Measurements from ENCODE around the gene HBZ. TPM values are rescaled to one million over a fixed set of nuclear protein-coding genes. Genes with fewer than 3 reads are reported as not detected.

The HBZ gene
- total and polyA plus RNA-seq, 9 of the 15 experiments (the other 6 are each of a cell fraction or from before 2014, with no cell fraction given): 58.0 to 610 (median 113) TPM

DNA sequence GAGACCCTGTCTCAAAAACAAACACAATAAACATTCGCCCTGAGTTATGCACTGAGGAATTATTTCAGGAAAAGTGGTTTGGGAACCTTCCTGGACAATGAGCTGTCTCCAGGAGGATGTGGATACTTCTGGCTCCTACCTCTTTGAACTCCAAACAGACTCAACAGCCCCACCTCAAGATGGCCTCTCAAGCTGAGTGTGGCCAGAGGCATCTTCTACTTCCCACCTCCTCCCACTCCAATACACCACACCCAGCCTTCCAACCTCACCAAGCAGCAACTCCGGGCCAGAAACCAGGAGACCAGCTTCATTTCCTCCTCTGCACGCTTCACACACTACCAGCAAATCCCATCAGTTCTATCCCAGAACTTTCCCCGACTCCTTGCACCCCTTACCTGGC is 39.4 kb downstream of the HBZ start:
- BruUV-seq (replicated peaks): no TSS peak
- Histone ChIP-seq H3K79me2 (ENCODE audit: control insufficient read depth, insufficient read depth, low read length) (no peaks in the 10 kb centered on the region; the same call in 2 of the 3 replicates), H3K9me3 (replicated peaks; ENCODE audit: control insufficient read depth, insufficient read depth, low read depth, low read length) (peaks cover 2% of the 10 kb centered on the region; the same call in 1 of the 2 replicates), H3K4me2 (ENCODE audit: insufficient read depth, low read length) (no peak overlapping the region), H3K4me1 (replicated peaks in 1 of 2; ENCODE audit: control insufficient read depth in 2 of 2, insufficient read depth in 2 of 2, low read length in 2 of 2) (peaks cover 0 to 9% of the 10 kb centered on the region in 2 experiments; a peak in 2 of 5 replicates), H3K27me3 (ENCODE audit: control insufficient read depth in 2 of 2, insufficient read depth in 2 of 2, low read length in 2 of 2) (no peaks in the 10 kb centered on the region), H3K9ac (ENCODE audit: insufficient read depth in 1 of 2, low read depth in 2 of 2, low read length in 2 of 2) (peak overlapping the region in 1 of 2 experiments; percentile 22; a peak in 1 of 4 replicates), H3K4me3 (no peak overlapping the region), H3K9me1 (ENCODE audit: control insufficient read depth, insufficient read depth, low read length) (no peaks in the 10 kb centered on the region), H3K36me3 (ENCODE audit: control insufficient read depth, insufficient read depth, low read length) (peaks cover 94% of the 10 kb centered on the region), H4K20me1 (replicated peaks; ENCODE audit: control insufficient read depth, insufficient read depth, low read length) (no peaks in the 10 kb centered on the region), H3K27ac (ENCODE audit: extremely low read depth, low read depth, low read length) (no peak overlapping the region), H2AFZ (ENCODE audit: low read depth, low read length) (no peak overlapping the region)
- in situ Hi-C loops (cut with MboI) (no loop called here), intact Hi-C loops (cut with micrococcal nuclease) (no loop called here)
- WGBS (ENCODE audit: insufficient coverage, low coverage, missing lambda C conversion rate): 84% methylated on average over 3 of the region's 4 CpGs
- TF ChIP-seq CCNT2 (IDR thresholded peaks at IDR 0.05; ENCODE audit: borderline replicate concordance, extremely low read depth, insufficient read length, low read depth, low read length) (no peak), NBN (IDR thresholded peaks at IDR 0.05; ENCODE audit: low read depth) (no peak), NFATC3 (IDR thresholded peaks at IDR 0.05) (no peak), FOXA3 (CRISPR knock-in tag; conservative IDR thresholded peaks at IDR 0.05 in 1 of 2, IDR thresholded peaks at IDR 0.05 in 1 of 2) (no peak), ELF4 (CRISPR knock-in tag; IDR thresholded peaks at IDR 0.05) (no peak), ARID1B (IDR thresholded peaks at IDR 0.05) (no peak), ARHGAP35 (IDR thresholded peaks at IDR 0.05; ENCODE audit: partially characterized antibody) (no peak), DPF2 (IDR thresholded peaks at IDR 0.05) (no peak), NR4A1 (CRISPR knock-in tag; IDR thresholded peaks at IDR 0.05) (no peak), NR4A1 (tag; IDR thresholded peaks at IDR 0.05) (no peak), NCOA1 (IDR thresholded peaks at IDR 0.05; ENCODE audit: low read depth) (no peak), RBM39 (optimal IDR thresholded peaks at IDR 0.05; ENCODE audit: low read depth, low read length) (no peak), NR2F6 (CRISPR knock-in tag; IDR thresholded peaks at IDR 0.05) (no peak)
- no peak for FAIRE-seq
- no peak for ATAC-seq
- CTCF ChIA-PET (ENCODE audit: low intra/inter-chr PET ratio): no interaction called here
- POLR2A ChIA-PET: interaction anchor here (1.2 kb wide), 1 partner anchor 21 kb away, joined by 4 read pairs; no protein-coding TSS in a partner anchor
- no peak for DNase-seq (ENCODE audit: extremely low read depth in 1 of 4, low spot score in 3 of 4)
